Islet of Langerhans (tissue), 1 donor: ENCODE measurements around the gene MKNK2.
A peak's percentile ranks its signal among the peaks of the same experiment; 100 is the strongest.
"Not testable (repeated sequence)": the region's sequence is repeated elsewhere in the genome, so short reads cannot be mapped to it uniquely, and the experiment has no call there.

Experiments
- FAIRE-seq: peaks from one replicate; lab custom pipeline; 2011; peaks lifted over from hg19 to GRCh38; lab: Jason Lieb, UNC

The MKNK2 gene

DNA sequence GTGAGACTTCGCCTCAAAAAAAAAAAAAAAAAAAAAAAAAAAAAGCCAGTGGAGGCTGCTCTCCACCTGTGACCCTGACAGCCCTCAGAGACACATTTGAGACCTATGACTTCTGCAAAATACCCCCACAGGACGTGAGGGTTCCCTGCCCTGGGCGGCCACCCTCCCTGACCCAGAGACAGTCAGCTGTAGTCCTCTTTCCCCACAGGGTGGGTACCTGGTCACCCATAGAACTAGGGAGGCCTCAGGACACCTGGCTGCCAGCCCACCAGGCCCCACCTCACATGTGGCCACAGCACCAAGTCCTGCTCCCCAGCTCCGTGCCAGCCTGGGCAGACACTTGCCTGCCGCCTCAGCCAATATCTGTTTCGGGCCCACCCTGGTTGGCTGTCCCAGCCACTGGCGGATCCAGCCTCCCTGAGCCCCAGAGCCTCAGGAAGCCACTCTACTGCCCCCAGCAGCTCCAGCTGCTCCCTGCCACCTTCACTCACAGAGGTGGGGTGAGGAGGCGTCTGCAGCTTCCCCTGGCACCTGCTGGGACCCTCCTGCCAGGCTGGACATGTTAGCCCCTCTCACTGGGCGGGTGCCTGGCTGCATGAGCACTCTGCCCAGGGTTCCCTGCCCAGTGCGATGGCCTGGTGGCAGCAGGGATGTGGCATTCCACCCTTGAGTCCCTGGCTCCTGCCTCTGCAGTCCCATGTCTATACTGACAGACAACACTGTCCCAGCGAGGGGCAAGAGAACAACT lies 6.9 kb downstream of the MKNK2 start:
- FAIRE-seq, result no peak

DNA sequence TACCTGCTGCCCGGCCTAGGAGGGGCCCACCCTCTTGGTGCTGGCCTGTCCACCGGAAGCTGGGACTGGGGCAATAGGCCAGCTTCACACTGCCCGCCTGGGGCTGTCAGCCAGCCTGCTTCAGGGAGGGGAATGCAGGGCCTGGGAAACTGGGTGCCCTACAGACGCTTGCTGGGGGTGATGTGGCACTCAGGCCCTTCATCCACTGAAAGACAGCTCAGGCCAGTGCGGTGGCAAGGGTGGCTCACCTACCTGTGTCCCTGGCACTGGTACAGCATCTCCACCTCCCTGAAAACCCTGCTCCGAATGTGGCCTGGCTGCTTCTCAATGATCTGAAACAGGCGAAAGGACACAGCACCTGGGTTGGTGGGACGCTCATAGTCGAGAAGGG lies 7.8 kb downstream of the MKNK2 start:
- FAIRE-seq, result no peak

DNA sequence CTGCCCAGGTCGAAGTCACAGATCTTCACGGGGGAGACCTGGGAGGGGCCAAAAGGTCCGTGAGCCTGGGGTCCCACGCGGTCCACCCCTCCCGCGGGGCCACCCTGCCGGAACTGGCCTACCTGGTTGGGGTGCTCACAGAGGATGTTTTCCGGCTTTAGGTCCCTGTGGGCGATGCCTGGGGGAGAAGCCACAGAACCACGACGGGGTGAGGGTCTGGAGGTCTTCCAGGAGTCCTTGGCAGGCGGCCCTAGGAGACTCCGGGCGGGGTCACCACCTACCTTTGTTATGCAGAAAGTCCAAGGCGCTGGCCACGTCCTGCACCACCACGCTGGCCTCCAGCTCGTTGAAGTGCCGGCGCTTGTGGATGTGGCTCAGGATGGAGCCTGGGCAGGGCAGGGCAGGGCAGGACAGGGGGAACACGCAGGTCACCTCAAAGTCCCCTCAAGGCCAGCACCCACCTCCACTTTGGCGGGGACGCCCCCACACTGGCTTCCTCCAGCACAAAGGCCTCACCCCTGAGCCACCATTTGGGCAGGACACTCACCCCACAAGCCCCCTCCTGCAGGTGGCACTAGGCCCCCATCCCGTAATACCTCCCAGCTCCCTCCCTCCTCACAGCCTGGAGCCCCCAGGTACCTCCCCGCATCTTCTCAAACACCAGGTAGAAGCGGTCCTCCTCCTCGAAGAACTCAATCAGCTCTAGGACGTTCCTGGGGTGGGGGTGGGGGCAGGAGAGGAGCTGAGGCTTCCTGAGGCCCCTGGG lies 8.4 kb downstream of the MKNK2 start:
- no peak for FAIRE-seq

GRCh38 chr19:2041683-2042484 lies 9.2 kb downstream of the MKNK2 start:
- FAIRE-seq, result peak; percentile 13

- FAIRE-seq, result no peak
Measured at GRCh38 chr19:2041433-2041682, 9.7 kb downstream of the MKNK2 start.

GRCh38 chr19:2040647-2041432 lies 10.2 kb downstream of the MKNK2 start:
- no peak for FAIRE-seq

GRCh38 chr19:2039959-2040646 lies 10.9 kb downstream of the MKNK2 start:
- FAIRE-seq, result no peak

GRCh38 chr19:2039089-2039958 lies 11.7 kb downstream of the MKNK2 start:
- no peak for FAIRE-seq

- no peak for FAIRE-seq
Measured at GRCh38 chr19:2038284-2039088, 12.6 kb downstream of the MKNK2 start.

GRCh38 chr19:2037651-2038255 lies 13.3 kb downstream of the MKNK2 start:
- no peak for FAIRE-seq

GRCh38 chr19:2036424-2036823 lies 14.6 kb downstream of the MKNK2 start:
- no peak for FAIRE-seq

DNA sequence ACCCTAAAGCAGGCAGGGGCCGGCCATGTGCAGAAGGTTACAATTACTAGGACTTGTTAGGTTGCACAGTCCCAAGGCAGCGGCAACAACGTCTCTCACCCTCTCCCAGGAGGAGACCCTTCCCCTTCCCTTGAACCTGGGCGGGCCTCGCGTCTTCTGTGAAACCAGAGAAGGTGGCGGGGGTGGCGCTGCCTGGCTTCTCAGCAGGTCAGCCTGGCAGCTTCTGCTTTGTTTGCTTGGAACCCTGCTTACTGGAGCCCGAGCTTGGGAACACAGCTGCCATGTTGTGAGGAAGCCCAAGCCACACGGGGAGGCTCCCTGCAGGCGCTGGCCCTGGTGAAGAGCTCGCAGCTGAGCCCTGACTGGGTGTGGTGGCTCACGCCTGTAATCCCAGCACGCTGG lies 15.5 kb downstream of the MKNK2 start:
- FAIRE-seq, result no peak

- no peak for FAIRE-seq
Measured at GRCh38 chr19:2034729-2035589, 16.1 kb downstream of the MKNK2 start.

DNA sequence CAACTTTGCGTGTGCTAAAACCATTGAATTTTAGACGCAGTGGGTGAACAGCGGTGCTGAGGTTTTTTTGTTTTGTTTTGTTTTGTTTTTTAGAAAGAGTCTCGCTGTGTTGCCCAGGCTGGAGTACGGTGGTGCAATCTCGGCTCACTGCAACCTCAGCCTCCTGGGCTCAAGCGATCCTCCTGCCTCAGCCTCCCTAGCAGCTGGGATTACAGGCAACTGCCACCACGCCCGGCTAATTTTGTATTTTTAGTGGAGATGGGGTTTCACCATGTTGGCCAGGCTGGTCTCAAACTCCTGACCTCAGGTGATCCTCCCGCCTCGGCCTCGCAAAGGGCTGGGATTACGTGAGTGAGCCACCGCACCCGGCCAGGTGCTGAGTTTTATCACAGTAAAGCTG lies 16.8 kb downstream of the MKNK2 start:
- FAIRE-seq, result not testable (repeated sequence)

DNA sequence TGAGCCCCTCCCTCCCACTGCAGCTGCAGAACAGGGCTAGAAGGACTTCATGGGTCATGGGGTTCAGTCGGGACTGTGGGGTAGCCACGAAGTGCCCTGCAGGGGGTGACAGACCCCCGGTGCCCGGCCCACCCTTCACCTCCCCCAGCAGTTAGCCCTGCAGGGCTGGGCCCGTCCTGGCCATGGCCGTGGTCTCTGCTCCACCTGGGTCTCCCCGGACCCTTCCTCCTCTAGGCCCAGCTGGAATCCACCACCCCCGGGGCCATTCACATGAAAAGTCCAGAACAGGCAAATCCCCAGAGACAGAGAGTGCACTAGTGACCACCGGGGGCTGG lies 17.3 kb downstream of the MKNK2 start:
- FAIRE-seq, result no peak

DNA sequence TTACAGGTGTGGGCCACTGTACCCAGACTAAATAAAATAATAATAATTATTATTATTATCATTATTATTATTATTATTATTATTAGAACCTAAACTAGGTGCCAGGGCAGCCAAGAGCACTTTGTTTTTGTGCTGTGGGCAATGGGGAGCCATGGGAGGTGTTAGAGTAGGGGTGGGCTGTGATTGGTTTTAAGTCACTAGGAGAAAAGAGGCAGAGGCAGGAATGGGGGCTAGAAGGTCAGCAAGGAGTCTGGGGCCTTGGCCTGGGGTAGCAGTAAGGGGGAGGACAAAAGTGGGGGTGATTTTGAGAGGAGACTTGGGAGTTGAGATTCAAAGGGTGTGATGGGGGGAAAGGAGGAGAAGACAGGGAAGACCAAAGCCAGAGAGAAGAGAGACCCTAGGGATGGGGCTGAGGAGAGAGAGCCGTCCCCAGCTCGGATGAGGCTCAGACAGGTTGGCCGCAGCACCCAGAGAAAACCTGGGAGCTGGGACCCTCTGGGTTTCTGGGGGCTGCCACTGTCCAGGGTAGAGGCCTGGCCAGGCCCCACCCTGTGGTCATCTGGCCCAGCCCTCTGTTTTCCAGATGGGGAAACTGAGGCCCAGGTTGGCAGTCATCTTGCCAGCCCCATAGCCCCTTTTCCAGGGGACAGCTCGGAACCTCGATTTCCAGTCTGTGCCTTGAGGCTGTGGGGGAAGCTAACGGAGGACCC lies 17.8 kb downstream of the MKNK2 start:
- no peak for FAIRE-seq

DNA sequence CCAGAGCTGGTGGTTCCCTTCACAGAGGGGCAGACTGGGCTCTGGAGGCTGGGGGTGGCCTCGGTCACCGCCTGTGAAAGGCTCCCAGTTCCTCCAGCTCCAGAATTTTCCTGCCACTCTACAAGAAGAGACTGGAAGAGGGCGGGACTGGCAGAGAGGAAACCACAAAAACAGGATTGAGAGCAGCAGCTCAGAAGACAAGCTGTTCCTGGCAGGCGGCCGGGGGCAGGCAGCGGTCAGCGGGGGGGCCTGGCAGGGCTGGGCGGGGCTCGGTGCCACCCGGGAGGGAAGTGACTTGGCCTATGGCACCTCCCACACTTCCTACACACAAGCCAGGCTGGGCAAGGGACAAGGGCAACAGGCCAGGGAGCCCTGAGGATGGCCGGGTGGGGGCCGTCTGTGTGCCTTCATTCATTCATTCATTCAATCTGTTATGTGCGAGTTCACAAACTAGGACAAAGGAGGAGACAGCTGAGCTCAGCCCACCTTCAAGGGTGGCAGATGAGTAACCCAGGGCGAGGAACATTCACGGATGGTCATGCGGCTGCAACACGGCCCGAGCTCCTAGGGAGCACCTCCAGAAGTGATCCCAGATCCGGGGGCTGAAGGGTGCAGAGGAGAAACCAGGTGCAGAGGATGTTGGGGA lies 18.6 kb downstream of the MKNK2 start:
- FAIRE-seq, result peak; percentile 27

DNA sequence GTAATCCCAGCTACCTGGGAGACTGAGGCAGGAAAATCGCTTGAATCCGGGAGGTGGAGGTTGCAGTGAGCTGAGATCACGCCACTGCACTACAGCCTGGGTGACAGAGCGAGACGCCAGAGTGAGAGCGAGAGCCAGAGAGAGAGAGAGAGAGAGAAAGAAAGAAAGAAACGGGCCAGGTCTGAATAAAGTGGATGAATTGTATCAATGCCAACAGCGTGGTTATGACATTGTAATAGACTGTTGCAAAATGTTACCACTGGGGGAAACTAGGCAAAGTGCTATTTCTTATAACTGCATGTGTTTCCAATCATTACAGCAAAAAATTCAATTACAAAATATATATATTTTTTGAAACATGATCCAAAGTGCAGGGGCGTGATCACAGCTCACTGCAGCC lies 23.7 kb downstream of the MKNK2 start:
- no peak for FAIRE-seq
